HEK293 (cell line): ENCODE results near the gene BDH1.

Experiments
- CTCF ChIA-PET: fragments of 350-600 bp; formaldehyde crosslinking; extraction: SDS; loops from one replicate; lab custom pipeline; 2021; ENCODE audit warnings: antibody characterized with exemption; lab: Yijun Ruan, JAX
- POLR2A ChIA-PET: fragments of 300-600 bp; formaldehyde crosslinking; extraction: SDS; loops from one replicate; lab custom pipeline; 2020; ENCODE audit warnings: antibody characterized with exemption, inconsistent platforms; lab: Yijun Ruan, JAX
- H3K27ac ChIP-seq: fragments of 200-500 bp; sonication (Bioruptor generic); 2 replicates; pipeline ENCODE4 v1.5.1; 2014; ENCODE audit warnings: low read depth, low read length, control low read depth, inconsistent platforms; ENCODE audit errors: extremely low read depth
- H3K36me3 ChIP-seq, 2 experiments: fragments of 200-500 bp in 1 of 2; sonication (Bioruptor generic) in 1 of 2; 1 replicate in 1 of 2; 2 replicates in 1 of 2; pipeline ENCODE4 v1.5.1; 2014 to 2017; ENCODE audit warnings: inconsistent platforms in 2 of 2, low read length in 2 of 2; ENCODE audit not compliant: control insufficient read depth in 2 of 2, insufficient read depth in 1 of 2
- H3K4me1 ChIP-seq: fragments of 200-500 bp; sonication (Bioruptor generic); 2 replicates; pipeline ENCODE4 v1.5.1; 2014; ENCODE audit warnings: mild to moderate bottlenecking, low read length, inconsistent platforms; ENCODE audit not compliant: control insufficient read depth, insufficient read depth
- H3K4me3 ChIP-seq: 2 replicates; pipeline ENCODE4 v1.5.1; 2011; ENCODE audit warnings: low read depth, mild to moderate bottlenecking, control low read depth, low read length, moderate library complexity
- H3K9me3 ChIP-seq: fragments of 200-500 bp; sonication (Bioruptor generic); 2 replicates; pipeline ENCODE4 v1.5.1; 2014; ENCODE audit warnings: low read depth, low read length, inconsistent platforms; ENCODE audit not compliant: control insufficient read depth, insufficient read depth
- BCL6B ChIP-seq: fragments of 450-650 bp; formaldehyde crosslinking; IDR thresholded peaks from 2 replicates; pipeline ENCODE4 v1.5.1; 2017; ENCODE audit warnings: missing biosample characterization, missing genetic modification characterization
- GFI1B ChIP-seq: fragments of 450-650 bp; formaldehyde crosslinking; IDR thresholded peaks from 2 replicates; pipeline ENCODE4 v1.5.1; 2016; ENCODE audit warnings: missing biosample characterization, missing genetic modification characterization
- HIC1 ChIP-seq: fragments of 450-650 bp; formaldehyde crosslinking; IDR thresholded peaks from 2 replicates; pipeline ENCODE4 v1.5.1; 2016; ENCODE audit warnings: missing biosample characterization, missing genetic modification characterization
- HOXD13 ChIP-seq: sonication (generic); formaldehyde crosslinking; IDR thresholded peaks from 2 replicates; pipeline ENCODE4 v1.8.0; 2022; ENCODE audit warnings: missing genetic modification reagents, borderline replicate concordance
- INSM2 ChIP-seq: fragments of 450-650 bp; formaldehyde crosslinking; IDR thresholded peaks from 2 replicates; pipeline ENCODE4 v1.5.1; 2016; ENCODE audit warnings: missing biosample characterization, missing genetic modification characterization
- OSR2 ChIP-seq: fragments of 450-650 bp; formaldehyde crosslinking; IDR thresholded peaks from 2 replicates; pipeline ENCODE4 v1.5.1; 2016; ENCODE audit warnings: missing biosample characterization, missing genetic modification characterization
- OVOL3 ChIP-seq: fragments of 450-650 bp; formaldehyde crosslinking; IDR thresholded peaks from 2 replicates; pipeline ENCODE4 v1.5.1; 2016; ENCODE audit warnings: missing biosample characterization, missing genetic modification characterization
- PATZ1 ChIP-seq: fragments of 450-650 bp; formaldehyde crosslinking; IDR thresholded peaks from 2 replicates; pipeline ENCODE4 v1.5.1; 2016; ENCODE audit warnings: missing biosample characterization, missing genetic modification characterization
- PRDM1 ChIP-seq: fragments of 450-650 bp; formaldehyde crosslinking; IDR thresholded peaks from 2 replicates; pipeline ENCODE4; 2016; ENCODE audit warnings: missing biosample characterization, missing genetic modification characterization
- ZBTB48 ChIP-seq: fragments of 450-650 bp; formaldehyde crosslinking; IDR thresholded peaks from 2 replicates; pipeline ENCODE4 v1.5.1; 2016; ENCODE audit warnings: missing biosample characterization, missing genetic modification characterization
- ZBTB7A ChIP-seq: fragments of 450-650 bp; formaldehyde crosslinking; IDR thresholded peaks from 2 replicates; pipeline ENCODE4 v1.5.1; 2016; ENCODE audit warnings: low read depth, missing biosample characterization, missing genetic modification characterization
- ZFHX2 ChIP-seq: fragments of 450-650 bp; formaldehyde crosslinking; conservative IDR thresholded peaks from 2 replicates; pipeline ENCODE4 v1.5.1; 2016; ENCODE audit warnings: missing biosample characterization, missing genetic modification characterization
- ZNF114 ChIP-seq: fragments of 450-650 bp; formaldehyde crosslinking; IDR thresholded peaks from 2 replicates; pipeline ENCODE4 v1.5.0; 2017; ENCODE audit warnings: missing biosample characterization, missing genetic modification characterization
- ZNF133 ChIP-seq: fragments of 450-650 bp; formaldehyde crosslinking; IDR thresholded peaks from 2 replicates; pipeline ENCODE4 v1.5.1; 2016; ENCODE audit warnings: missing biosample characterization, missing genetic modification characterization
- ZNF138 ChIP-seq: fragments of 450-650 bp; formaldehyde crosslinking; IDR thresholded peaks from 2 replicates; pipeline ENCODE4 v1.5.1; 2016; ENCODE audit warnings: missing biosample characterization, missing genetic modification characterization, borderline replicate concordance
- ZNF514 ChIP-seq: fragments of 450-650 bp; formaldehyde crosslinking; IDR thresholded peaks from 2 replicates; pipeline ENCODE4 v1.5.1; 2016; ENCODE audit warnings: missing biosample characterization, missing genetic modification characterization
- ZNF521 ChIP-seq: fragments of 450-650 bp; formaldehyde crosslinking; IDR thresholded peaks from 2 replicates; pipeline ENCODE4 v1.5.1; 2017; ENCODE audit warnings: missing biosample characterization, mild to moderate bottlenecking, missing genetic modification characterization
- ZNF621 ChIP-seq: fragments of 450-650 bp; formaldehyde crosslinking; IDR thresholded peaks from 2 replicates; pipeline ENCODE4 v1.5.1; 2017; ENCODE audit warnings: missing biosample characterization, missing genetic modification characterization
- ZNF624 ChIP-seq: fragments of 450-650 bp; formaldehyde crosslinking; IDR thresholded peaks from 2 replicates; pipeline ENCODE4 v1.5.1; 2017; ENCODE audit warnings: missing biosample characterization, missing genetic modification characterization
- ZNF76 ChIP-seq: fragments of 450-650 bp; formaldehyde crosslinking; IDR thresholded peaks from 2 replicates; pipeline ENCODE4; 2016; ENCODE audit warnings: low read depth, missing biosample characterization, missing genetic modification characterization, borderline replicate concordance
- ZNF785 ChIP-seq: fragments of 450-650 bp; formaldehyde crosslinking; IDR thresholded peaks from 2 replicates; pipeline ENCODE4 v1.5.1; 2016; ENCODE audit warnings: missing biosample characterization, missing genetic modification characterization
- TF ChIP-seq, protein P1 (sequence below): fragments of 450-650 bp; formaldehyde crosslinking; IDR thresholded peaks from 2 replicates; pipeline ENCODE4 v1.5.1; 2017; ENCODE audit warnings: missing biosample characterization, missing genetic modification characterization
- TF ChIP-seq, protein P2 (sequence below): sonication (generic); formaldehyde crosslinking; IDR thresholded peaks from 2 replicates; pipeline ENCODE4 v1.8.1; 2022; ENCODE audit warnings: mild to moderate bottlenecking, moderate library complexity, missing genetic modification reagents

BDH1 gene

GRCh38 chr3:197593046-197593380, 37.2 kb upstream of the BDH1 start:
- POLR2A ChIA-PET = no interaction called here
- TF ChIP-seq ZBTB7A (no peak), ZNF133 (no peak), ZNF624 (tag by site-specific recombination) (no peak), PATZ1 (tag by site-specific recombination) (no peak), OVOL3 (no peak), OSR2 (tag by site-specific recombination) (no peak), ZBTB48 (tag by site-specific recombination) (no peak), HIC1 (tag by site-specific recombination) (no peak), ZNF514 (tag by site-specific recombination) (no peak), HOXD13 (CRISPR knock-in tag) (no peak)
- TF ChIP-seq, protein P1, sequence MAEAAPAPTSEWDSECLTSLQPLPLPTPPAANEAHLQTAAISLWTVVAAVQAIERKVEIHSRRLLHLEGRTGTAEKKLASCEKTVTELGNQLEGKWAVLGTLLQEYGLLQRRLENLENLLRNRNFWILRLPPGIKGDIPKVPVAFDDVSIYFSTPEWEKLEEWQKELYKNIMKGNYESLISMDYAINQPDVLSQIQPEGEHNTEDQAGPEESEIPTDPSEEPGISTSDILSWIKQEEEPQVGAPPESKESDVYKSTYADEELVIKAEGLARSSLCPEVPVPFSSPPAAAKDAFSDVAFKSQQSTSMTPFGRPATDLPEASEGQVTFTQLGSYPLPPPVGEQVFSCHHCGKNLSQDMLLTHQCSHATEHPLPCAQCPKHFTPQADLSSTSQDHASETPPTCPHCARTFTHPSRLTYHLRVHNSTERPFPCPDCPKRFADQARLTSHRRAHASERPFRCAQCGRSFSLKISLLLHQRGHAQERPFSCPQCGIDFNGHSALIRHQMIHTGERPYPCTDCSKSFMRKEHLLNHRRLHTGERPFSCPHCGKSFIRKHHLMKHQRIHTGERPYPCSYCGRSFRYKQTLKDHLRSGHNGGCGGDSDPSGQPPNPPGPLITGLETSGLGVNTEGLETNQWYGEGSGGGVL = no peak
- H3K4me1 ChIP-seq = no peaks in the 10 kb centered on the region
- H3K27ac ChIP-seq = no peak overlapping the region
- H3K36me3 ChIP-seq = no peaks in the 10 kb centered on the region
- H3K4me3 ChIP-seq = no peak overlapping the region
- CTCF ChIA-PET = no interaction called here
- no peaks in the 10 kb centered on the region for H3K9me3 ChIP-seq

DNA sequence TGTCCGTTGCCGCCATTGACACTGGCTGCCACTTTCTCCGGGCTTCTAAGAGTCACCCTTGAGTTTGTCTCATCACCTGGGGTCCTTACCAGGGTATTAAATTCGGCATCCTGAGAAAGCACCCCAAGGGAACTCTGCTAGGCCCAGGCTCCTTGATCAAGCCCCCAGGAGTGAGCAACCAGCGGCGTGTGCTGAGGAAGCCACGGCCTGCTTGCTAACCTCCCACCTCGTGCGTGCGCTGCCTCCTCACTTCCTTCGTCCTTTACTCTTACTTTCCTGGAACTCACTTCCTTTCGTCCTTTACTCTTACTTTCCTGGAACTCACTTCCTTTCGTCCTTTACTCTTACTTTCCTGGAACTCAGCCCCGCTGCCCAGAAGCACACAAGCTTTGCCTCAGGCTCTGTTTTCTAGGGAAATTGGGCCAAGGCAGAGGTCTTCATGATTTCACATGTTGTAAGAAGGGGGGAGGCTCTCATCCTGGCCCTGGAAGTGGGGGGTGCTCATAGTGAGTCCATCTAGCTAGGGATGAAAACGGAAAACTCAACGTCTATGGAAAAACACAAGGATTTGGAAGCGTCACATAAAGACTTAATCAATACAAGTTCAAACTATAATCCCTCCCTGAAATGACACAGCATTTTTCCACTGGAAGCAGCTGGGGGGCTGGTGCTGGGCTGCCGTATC, 36.7 kb upstream of the BDH1 start:
- H3K9me3 ChIP-seq = no peaks in the 10 kb centered on the region
- no peak overlapping the region for H3K4me3 ChIP-seq
- CTCF ChIA-PET = no interaction called here
- no peak for TF ChIP-seq ZFHX2 (tag by site-specific recombination)
- peak; percentile 88 for TF ChIP-seq PRDM1 (tag by site-specific recombination)
- H3K36me3 ChIP-seq = no peaks in the 10 kb centered on the region
- H3K4me1 ChIP-seq = no peaks in the 10 kb centered on the region
- POLR2A ChIA-PET = no interaction called here
- no peak overlapping the region for H3K27ac ChIP-seq

DNA sequence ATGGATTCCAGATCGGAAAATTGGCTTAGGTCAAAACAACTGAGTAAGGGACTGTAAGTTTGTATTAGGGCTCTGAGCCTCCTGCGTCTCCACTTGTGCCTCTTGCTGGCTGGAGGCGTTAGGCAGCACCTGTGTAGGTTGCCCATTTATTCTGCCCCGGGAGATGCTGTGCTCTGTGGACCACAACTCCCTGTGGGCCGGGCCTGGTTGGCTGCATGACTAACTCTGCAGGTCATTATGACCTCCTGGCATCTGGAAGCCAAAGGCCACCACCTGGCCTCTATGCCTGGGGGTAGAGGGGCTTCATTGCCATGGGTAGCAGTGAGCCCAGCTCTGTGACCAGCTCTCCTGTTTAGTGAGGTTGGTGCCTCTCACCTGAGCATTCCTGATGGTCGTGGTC, 36.0 kb upstream of the BDH1 start:
- Histone ChIP-seq H3K4me1 (no peaks in the 10 kb centered on the region), H3K9me3 (no peaks in the 10 kb centered on the region), H3K27ac (no peak overlapping the region), H3K4me3 (no peak overlapping the region), H3K36me3 (no peaks in the 10 kb centered on the region)
- ChIA-PET POLR2A (no interaction called here), CTCF (no interaction called here)
- TF ChIP-seq ZNF621 (tag by site-specific recombination) (no peak), ZNF76 (tag by site-specific recombination) (no peak), ZNF785 (tag by site-specific recombination) (no peak), ZFHX2 (tag by site-specific recombination) (no peak), ZNF521 (tag by site-specific recombination) (no peak), ZNF138 (no peak), GFI1B (tag by site-specific recombination) (no peak), BCL6B (tag by site-specific recombination) (no peak), ZNF114 (tag by site-specific recombination) (no peak), INSM2 (tag by site-specific recombination) (no peak)
- TF ChIP-seq, protein P2, sequence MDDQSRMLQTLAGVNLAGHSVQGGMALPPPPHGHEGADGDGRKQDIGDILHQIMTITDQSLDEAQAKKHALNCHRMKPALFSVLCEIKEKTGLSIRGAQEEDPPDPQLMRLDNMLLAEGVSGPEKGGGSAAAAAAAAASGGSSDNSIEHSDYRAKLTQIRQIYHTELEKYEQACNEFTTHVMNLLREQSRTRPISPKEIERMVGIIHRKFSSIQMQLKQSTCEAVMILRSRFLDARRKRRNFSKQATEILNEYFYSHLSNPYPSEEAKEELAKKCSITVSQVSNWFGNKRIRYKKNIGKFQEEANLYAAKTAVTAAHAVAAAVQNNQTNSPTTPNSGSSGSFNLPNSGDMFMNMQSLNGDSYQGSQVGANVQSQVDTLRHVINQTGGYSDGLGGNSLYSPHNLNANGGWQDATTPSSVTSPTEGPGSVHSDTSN (CRISPR knock-in tag) = no peak
